ENCODE data around the gene PCDH1.
"Not testable (repeated sequence)": the region's sequence is repeated elsewhere in the genome, so short reads cannot be mapped to it uniquely, and the experiment has no call there.

The PCDH1 gene

DNA sequence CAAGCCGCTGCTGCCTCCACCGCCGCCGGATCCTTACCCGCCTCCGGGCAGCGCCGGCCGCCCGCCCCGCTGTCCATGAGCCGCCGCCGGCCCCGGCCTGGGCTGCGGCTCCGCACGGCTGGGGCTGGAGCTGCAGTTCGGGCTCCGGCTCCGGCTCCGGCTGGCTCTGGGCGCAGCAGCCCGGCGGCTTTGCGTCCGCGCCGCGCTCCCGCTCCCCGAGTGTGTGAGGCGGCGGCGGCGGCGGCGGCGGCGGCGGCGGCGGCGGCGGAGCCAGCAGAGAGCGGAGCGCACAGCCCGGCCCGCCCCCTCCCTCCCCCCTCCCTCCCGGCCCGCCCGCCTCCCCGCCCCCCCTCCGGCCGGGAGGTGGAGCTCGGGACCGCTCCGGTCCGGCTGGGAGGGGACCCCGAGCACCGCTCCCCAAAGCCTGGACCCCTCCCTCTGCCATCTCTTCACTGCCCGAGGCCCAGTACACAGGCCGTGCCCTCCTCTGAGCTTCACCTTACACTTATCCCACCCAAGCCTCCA lies at the start of gene PCDH1:
TSS of gene PCDH1 (minus strand) at position 225 of the 525 bp plus-strand sequence. CDS start at position 77, 148 bp downstream.
- in situ Hi-C loops (cut with HindIII; ENCODE audit: low sequenced_read_pairs), result no loop called here

DNA sequence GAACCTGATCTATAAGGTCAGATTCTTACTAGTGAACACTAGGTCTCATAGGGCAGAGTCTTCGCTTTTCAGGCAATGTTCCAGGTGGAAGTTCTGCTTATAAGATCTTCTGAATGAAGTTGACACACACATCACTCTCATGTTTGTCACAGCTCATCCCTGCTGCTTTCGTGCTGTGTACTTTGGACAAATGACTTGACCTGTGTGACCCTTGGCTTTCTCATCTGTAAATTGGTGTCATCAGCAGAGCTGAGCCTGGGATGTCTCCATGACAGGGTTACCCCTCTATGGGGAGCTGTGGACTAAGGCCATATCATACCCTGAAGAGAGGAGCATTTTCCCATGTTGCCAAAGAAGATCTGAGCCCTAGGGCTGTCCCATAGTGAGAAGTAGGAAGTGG lies 48.2 kb upstream of the PCDH1 start:
- in situ Hi-C loops (cut with HindIII; ENCODE audit: low sequenced_read_pairs), result no loop called here

- in situ Hi-C loops (cut with HindIII; ENCODE audit: low sequenced_read_pairs), result no loop called here
Observed at GRCh38 chr5:141923448-141924313, 45.5 kb upstream of the PCDH1 start, which contains the start of gene DELE1. DELE1 (plus strand) TSS chr5:141923871; CDS start chr5:141923942, 71 bp downstream.

DNA sequence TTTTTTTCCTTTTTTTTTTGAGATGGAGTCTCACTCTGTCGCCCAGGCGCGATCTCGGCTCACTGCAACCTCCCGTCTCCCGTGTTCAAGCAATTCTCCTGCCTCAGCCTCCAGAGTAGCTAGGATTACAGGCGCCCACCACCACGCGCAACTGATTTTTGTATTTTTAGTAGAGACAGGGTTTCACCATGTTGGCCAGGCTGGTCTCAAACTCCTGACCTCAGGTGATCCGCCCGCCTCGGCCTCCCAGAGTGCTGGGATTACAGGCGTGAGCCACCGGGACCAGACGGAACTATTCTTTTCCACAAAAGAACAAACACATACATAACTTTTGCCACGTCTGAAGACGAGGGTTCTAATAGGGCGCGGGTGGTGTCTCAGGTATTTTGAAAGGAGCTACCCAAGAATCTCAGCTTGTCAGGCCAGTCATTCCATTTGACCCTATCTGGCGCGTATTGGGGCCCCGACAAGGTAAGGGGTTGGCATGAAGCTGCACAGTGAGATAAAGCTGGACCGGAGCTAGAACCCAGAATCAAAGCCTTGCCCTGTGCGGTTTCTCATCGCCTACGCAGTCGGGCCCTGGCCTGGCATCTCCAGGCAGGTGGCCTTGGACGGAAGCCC lies 44.7 kb upstream of the PCDH1 start:
- in situ Hi-C loops (cut with HindIII; ENCODE audit: low sequenced_read_pairs), result not testable (repeated sequence)

DNA sequence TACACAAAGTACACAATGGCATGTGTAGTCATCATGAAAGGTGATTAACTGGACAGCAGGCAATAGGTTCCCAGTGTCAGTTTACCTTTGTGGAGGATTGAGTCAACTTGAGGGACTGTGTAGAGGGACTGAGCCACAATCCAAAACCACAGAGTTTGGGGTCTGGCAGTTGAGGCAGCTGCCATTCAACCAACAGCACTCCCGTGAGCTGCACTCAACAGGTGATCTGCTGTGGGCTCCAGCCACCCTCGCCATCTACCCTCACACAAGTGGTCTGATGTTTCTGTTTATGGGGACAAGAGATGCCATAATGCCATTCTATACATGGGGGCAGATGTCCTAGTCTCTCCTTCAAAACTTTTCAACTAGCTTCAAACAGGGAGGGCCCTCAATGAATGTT lies 42.6 kb upstream of the PCDH1 start:
- in situ Hi-C loops (cut with HindIII; ENCODE audit: low sequenced_read_pairs), result no loop called here

DNA sequence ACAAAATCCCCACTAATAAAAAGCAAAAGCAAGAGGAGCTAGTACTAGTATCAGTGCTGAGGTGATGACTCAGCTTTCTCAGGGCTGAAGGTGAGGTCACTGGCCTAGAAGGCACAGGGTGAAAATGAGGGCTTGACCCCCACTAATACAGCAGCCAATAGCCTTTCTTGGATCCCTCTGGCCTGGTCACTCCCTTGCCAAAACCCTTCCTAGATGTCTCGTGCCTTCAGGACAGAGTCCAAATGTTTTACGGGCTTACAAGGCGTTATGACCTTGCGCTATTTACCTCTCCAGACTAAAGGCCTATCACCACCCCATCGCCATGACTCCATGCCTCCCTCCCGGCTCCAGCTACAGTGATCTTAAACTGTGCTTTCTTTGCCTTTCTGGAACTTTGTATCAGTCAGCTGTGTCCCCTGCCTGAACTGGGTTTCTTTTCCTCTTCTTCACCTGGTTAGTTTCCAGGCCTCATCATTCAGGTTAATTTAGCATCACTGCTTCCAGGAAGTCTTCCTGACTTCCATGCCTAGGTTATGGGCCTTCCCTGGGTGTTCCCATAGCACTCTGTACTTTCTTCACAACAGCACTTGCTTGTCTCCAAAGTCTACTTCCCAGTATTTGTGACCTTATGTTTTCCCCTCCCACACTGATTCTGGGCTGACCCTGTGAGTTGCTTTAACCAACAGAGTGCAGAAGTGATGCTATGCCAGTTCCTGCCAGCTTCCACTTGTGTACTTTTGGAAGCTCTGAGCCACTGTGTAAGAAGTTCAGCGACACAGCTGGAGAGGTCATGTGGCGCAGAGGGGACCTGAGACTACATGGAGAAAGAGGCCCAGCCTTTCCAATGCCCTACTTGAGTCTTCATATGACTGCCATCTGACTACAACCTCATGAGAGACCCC lies 41.3 kb upstream of the PCDH1 start:
- in situ Hi-C loops (cut with HindIII; ENCODE audit: low sequenced_read_pairs), result no loop called here

GRCh38 chr5:141917760-141918159 lies 39.5 kb upstream of the PCDH1 start:
- in situ Hi-C loops (cut with HindIII; ENCODE audit: low sequenced_read_pairs), result no loop called here

DNA sequence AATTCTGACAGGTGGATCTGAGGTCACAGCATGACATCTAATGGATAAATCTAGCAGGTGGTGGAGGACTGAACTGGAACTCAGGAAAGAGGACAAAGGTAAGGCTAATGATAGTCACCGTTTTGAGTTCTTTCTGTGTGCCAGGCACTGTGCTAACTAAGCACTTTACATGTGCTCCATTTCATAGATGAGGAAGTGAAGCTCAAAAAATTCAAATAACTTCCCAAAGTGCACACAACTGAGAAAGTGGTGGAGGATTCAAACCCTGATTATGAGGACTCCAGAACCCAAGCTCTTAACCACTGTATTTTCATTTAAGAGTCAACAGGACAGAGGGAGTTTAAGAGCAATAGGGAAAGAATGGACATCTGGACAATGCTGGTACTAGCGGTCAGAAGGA lies 38.3 kb upstream of the PCDH1 start:
- in situ Hi-C loops (cut with HindIII; ENCODE audit: low sequenced_read_pairs), result no loop called here

GRCh38 chr5:141915881-141916336 lies 37.7 kb upstream of the PCDH1 start:
- in situ Hi-C loops (cut with HindIII; ENCODE audit: low sequenced_read_pairs), result no loop called here

GRCh38 chr5:141914797-141915196 lies 36.6 kb upstream of the PCDH1 start:
- in situ Hi-C loops (cut with HindIII; ENCODE audit: low sequenced_read_pairs), result loop anchor here (5.0 kb wide), 2 partner anchors 43 to 82 kb away; partner anchors contain the start of gene PCDH12

- in situ Hi-C loops (cut with HindIII; ENCODE audit: low sequenced_read_pairs), result loop anchor here (5.0 kb wide), 2 partner anchors 43 to 82 kb away; partner anchors contain the start of gene PCDH12
Observed at GRCh38 chr5:141914199-141914743, 36.1 kb upstream of the PCDH1 start.

DNA sequence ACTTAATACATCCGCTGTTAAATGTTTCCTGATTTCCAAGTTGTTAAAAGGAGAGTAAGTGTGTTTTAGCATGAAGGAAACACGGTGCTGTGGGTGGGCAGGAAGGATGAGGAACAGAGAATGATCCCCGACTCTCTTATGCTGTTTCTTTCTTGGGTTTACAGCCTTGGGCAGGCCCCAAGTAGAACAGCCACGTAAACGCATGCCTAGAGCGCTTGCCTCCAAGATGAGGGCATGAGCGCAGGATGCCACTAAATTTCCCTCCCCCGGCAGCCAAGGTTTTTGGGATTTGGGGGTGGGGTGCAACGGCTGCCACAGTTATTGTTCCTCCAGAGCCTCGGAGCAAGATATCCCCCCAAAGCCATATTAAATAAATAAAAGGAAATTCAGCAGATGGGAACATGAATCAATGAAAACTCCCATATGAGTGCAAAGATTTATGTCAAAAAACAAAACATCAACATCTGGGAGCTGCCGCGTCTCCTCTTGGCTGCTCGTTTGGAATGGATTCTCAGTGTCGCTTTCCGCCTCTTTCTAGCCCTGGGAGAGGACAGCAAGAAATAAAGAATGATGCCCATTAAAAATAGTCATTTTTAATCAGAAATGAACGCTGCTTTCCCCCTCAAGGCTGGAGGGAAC lies 35.5 kb upstream of the PCDH1 start:
- in situ Hi-C loops (cut with HindIII; ENCODE audit: low sequenced_read_pairs), result loop anchor here (5.0 kb wide), 2 partner anchors 44 to 81 kb away; partner anchors contain the start of gene PCDH12

GRCh38 chr5:141910271-141910673 lies 32.1 kb upstream of the PCDH1 start:
- in situ Hi-C loops (cut with HindIII; ENCODE audit: low sequenced_read_pairs), result loop anchor here (5.0 kb wide), 2 partner anchors 47 to 78 kb away; partner anchors contain the start of gene PCDH12

- in situ Hi-C loops (cut with HindIII; ENCODE audit: low sequenced_read_pairs), result no loop called here
Observed at GRCh38 chr5:141909212-141909611, 31.0 kb upstream of the PCDH1 start.

GRCh38 chr5:141908796-141909195 lies 30.6 kb upstream of the PCDH1 start:
- in situ Hi-C loops (cut with HindIII; ENCODE audit: low sequenced_read_pairs), result no loop called here

GRCh38 chr5:141906972-141907371 lies 28.8 kb upstream of the PCDH1 start:
- in situ Hi-C loops (cut with HindIII; ENCODE audit: low sequenced_read_pairs), result no loop called here

DNA sequence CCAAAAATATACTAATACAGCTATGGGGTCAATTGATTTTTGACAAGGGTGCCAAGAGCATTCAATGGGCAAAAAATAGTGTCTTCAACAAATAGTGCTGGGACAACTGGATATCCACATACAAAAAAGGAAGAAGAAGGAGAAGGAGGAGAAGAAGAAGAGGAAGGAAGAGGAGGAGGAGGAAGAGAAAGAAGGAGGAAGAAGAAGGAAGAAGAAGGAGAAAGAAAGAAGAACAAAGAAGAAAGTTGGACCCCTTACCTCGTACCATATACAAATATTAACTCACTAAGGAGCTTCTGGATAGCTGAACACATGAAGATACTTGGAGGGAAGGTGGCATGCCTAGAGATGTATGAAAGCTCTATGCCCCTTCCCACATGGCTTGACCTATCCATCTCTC lies 28.3 kb upstream of the PCDH1 start:
- in situ Hi-C loops (cut with HindIII; ENCODE audit: low sequenced_read_pairs), result no loop called here

DNA sequence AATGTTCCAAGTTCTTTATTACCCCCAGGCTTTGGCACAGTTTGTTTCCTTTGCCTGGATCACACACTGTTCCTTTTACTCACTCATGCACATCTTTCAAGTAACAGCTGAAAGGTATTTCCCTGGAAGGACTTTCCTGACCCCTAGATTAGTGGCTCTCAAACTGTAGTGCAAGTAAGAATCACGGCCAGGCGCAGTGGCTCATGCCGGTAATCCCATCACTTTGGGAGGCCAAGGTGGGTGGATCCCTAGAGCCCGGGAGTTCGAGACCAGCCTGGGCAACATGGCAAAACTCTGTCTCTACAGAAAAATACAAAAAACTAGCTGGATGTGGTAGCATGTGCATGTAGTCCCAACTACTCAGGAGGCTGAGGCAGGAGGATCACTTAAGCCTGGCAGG lies 26.3 kb upstream of the PCDH1 start:
- in situ Hi-C loops (cut with HindIII; ENCODE audit: low sequenced_read_pairs), result no loop called here

DNA sequence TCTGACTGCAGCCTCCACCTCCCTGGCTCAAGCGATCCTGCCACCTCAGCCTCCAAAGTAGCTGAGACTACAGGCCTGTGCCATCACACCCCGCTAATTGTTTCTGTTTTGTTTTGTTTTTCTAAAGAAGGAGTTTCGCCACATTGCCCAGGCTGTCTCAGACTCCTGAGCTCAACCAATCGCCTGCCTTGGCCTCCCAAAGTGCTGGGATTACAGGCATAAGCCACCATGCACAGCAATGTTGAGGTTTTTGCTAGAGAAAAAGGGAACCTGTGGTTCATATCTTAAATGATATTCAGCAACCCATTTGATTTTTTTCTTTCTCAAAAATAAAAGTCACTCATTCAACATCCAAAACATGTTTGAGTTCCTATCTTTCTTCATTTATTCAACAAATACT lies 25.1 kb upstream of the PCDH1 start:
- in situ Hi-C loops (cut with HindIII; ENCODE audit: low sequenced_read_pairs), result no loop called here
